ENCODE data around the gene C2orf92.

- no peak for TF ChIP-seq CTCF (IDR thresholded peaks at IDR 0.05; ENCODE audit: borderline replicate concordance, extremely low read depth, low read length, poor library complexity, severe bottlenecking)
- TF ChIP-seq EZH2 (IDR thresholded peaks at IDR 0.05; ENCODE audit: borderline replicate concordance, low read depth, low read length, severe bottlenecking), result no peak
Observed at GRCh38 chr2:97644023-97644717, 25.3 kb upstream of the C2orf92 start.

Measured in DND-41 (cell line).